Uterus (tissue), 4 donors: ENCODE results near the gene DENND2D. TPM values are rescaled to one million over a fixed set of nuclear protein-coding genes. Genes with fewer than 3 reads are reported as not detected.

Experiments
- DNase-seq, 2 donors: peaks; one replicate each; pipeline ENCODE4 v3.0.0-alpha.2; 2019 to 2020
- H3K27ac ChIP-seq, 2 donors: fragments of 200-600 bp; sonication (generic); 1 replicate in 1 of 2; 2 replicates in 1 of 2; pipeline ENCODE4 v1.5.1; 2016 to 2018
- H3K27me3 ChIP-seq, 2 donors: fragments of 200-600 bp; sonication (generic); one replicate each; pipeline ENCODE4 v1.5.1; 2018 to 2019; ENCODE audit warnings: control low read depth in 1 of 2
- H3K36me3 ChIP-seq, 2 donors: fragments of 200-600 bp; sonication (generic); one replicate each; pipeline ENCODE4 v1.5.1; 2019; ENCODE audit warnings: control low read depth in 1 of 2
- H3K4me1 ChIP-seq, 2 donors: fragments of 200-600 bp; sonication (generic); one replicate each; pipeline ENCODE4 v1.5.1; 2018 to 2019; ENCODE audit warnings: control low read depth in 1 of 2
- H3K4me3 ChIP-seq, 2 donors: fragments of 200-600 bp; sonication (generic); 1 replicate in 1 of 2; 2 replicates in 1 of 2; pipeline ENCODE4 v1.5.1; 2018 to 2019; ENCODE audit warnings: mild to moderate bottlenecking in 1 of 2
- H3K9me3 ChIP-seq, 2 donors: fragments of 200-600 bp; sonication (generic); one replicate each; pipeline ENCODE4 v1.5.1; 2019; ENCODE audit warnings: control low read depth in 1 of 2
- CTCF ChIP-seq, 4 experiments: fragments of 200-600 bp in 2 of 4; fragments of 450-650 bp in 2 of 4; sonication (generic) in 2 of 4; IDR thresholded peaks; one replicate each; pipeline ENCODE4 v1.5.1; 2016 to 2019; ENCODE audit warnings: antibody characterized with exemption in 4 of 4, mild to moderate bottlenecking in 2 of 4, moderate library complexity in 1 of 4
- POLR2A ChIP-seq, 2 donors: fragments of 450-650 bp; IDR thresholded peaks; one replicate each; pipeline ENCODE4 v1.6.1; 2016; ENCODE audit warnings: antibody characterized with exemption in 2 of 2, mild to moderate bottlenecking in 1 of 2, moderate library complexity in 1 of 2
- intact Hi-C: fragments of 100-400 bp; cut with DNase I; formaldehyde crosslinking; loops from one replicate; pipeline ENCODE4 v1.15.1; 2023; ENCODE audit warnings: low total_unique reads
- total RNA-seq, 4 donors: library from RNA; depleted of rRNA in 3 of 4; stranded (reverse); fragments of >200 nt in 3 of 4; gene quantifications; one replicate each; pipeline versions ENCODE4 v1.1.0 to v1.2.4, GENCODE V29; 2014 to 2023
- donor health status: DM: yes; HTN: yes; CAD: no.

The DENND2D gene
- total RNA-seq, 4 donors from 2014 or later = 2.3 to 25.9 (median 8.0) TPM

- no peak overlapping the region for H3K27ac ChIP-seq
- DNase-seq = no peak
- H3K4me1 ChIP-seq = no peaks in the 10 kb centered on the region
- no peaks in the 10 kb centered on the region for H3K9me3 ChIP-seq
- intact Hi-C loops = no loop called here
- H3K36me3 ChIP-seq = no peaks in the 10 kb centered on the region
- no peaks in the 10 kb centered on the region for H3K27me3 ChIP-seq
- H3K4me3 ChIP-seq = no peak overlapping the region
- TF ChIP-seq CTCF (IDR thresholded peaks at IDR 0.05) (no peak), POLR2A (IDR thresholded peaks at IDR 0.05) (no peak)
These were observed 21.3 kb upstream of the DENND2D start for GRCh38 chr1:111221633-111222291.

- intact Hi-C loops = no loop called here
- no peak for DNase-seq
- no peak for TF ChIP-seq POLR2A (IDR thresholded peaks at IDR 0.05)
- H3K27me3 ChIP-seq = no peaks in the 10 kb centered on the region
- no peak overlapping the region for H3K27ac ChIP-seq
- H3K4me3 ChIP-seq = no peak overlapping the region
- H3K4me1 ChIP-seq = no peaks in the 10 kb centered on the region
- no peaks in the 10 kb centered on the region for H3K9me3 ChIP-seq
- no peaks in the 10 kb centered on the region for H3K36me3 ChIP-seq
These were observed 20.8 kb upstream of the DENND2D start for GRCh38 chr1:111221276-111221632.

- Histone ChIP-seq H3K27ac (no peak overlapping the region), H3K4me3 (no peak overlapping the region), H3K4me1 (no peaks in the 10 kb centered on the region), H3K27me3 (no peaks in the 10 kb centered on the region), H3K36me3 (no peaks in the 10 kb centered on the region), H3K9me3 (no peaks in the 10 kb centered on the region)
- TF ChIP-seq CTCF (IDR thresholded peaks at IDR 0.05) (no peak), POLR2A (IDR thresholded peaks at IDR 0.05) (no peak)
- intact Hi-C loops = no loop called here
- no peak for DNase-seq
These were observed 19.9 kb upstream of the DENND2D start for GRCh38 chr1:111220302-111220890.

- no peaks in the 10 kb centered on the region for H3K27me3 ChIP-seq
- TF ChIP-seq CTCF (IDR thresholded peaks at IDR 0.05) (no peak), POLR2A (IDR thresholded peaks at IDR 0.05) (no peak)
- no peak overlapping the region for H3K27ac ChIP-seq
- no peaks in the 10 kb centered on the region for H3K9me3 ChIP-seq
- no peaks in the 10 kb centered on the region for H3K4me1 ChIP-seq
- DNase-seq = no peak
- intact Hi-C loops = no loop called here
- H3K4me3 ChIP-seq = no peak overlapping the region
- H3K36me3 ChIP-seq = no peaks in the 10 kb centered on the region
These were observed 19.3 kb upstream of the DENND2D start for GRCh38 chr1:111219557-111220286.

- H3K27ac ChIP-seq = no peak overlapping the region
- no peaks in the 10 kb centered on the region for H3K36me3 ChIP-seq
- no peak for TF ChIP-seq POLR2A (IDR thresholded peaks at IDR 0.05)
- no peak for TF ChIP-seq CTCF (IDR thresholded peaks at IDR 0.05)
- H3K4me3 ChIP-seq = no peak overlapping the region
- no peaks in the 10 kb centered on the region for H3K9me3 ChIP-seq
- no peak for DNase-seq
- no peaks in the 10 kb centered on the region for H3K27me3 ChIP-seq
- no peaks in the 10 kb centered on the region for H3K4me1 ChIP-seq
- intact Hi-C loops = no loop called here
These were observed 18.5 kb upstream of the DENND2D start for GRCh38 chr1:111218701-111219556.
